GM18508 (cell line): Measurements from ENCODE around the gene FAM25G.
"Not testable (repeated sequence)": the region's sequence is repeated elsewhere in the genome, so short reads cannot be mapped to it uniquely, and the experiment has no call there.

ENCODE experiments used
- ATAC-seq: cut with Tn5 transposase; IDR thresholded peaks from one replicate; pipeline ENCODE4 v1.9.1; 2021; ENCODE audit warnings: moderate number of reproducible peaks; ENCODE audit not compliant: insufficient read depth, unreplicated experiment

FAM25G gene

DNA sequence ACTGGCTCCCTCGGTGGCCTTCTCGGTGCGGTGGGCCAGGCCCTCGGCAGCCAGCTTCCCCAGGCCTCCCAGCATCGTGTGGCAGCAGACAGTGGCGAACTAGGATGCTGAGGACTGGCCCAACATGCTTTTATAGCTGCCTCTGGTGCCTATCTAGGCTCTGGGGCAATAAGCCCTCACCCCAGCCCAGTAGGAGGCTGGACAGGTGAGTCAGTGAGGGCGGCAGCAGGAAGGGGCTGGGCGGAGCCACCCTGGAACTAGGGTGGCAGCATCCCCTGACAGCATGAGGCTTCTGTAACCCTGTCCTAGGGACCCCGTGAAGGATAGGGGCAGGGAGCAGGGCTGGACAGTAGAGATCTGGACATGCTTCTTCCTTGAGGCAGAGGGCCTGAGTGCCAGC, at the start of gene FAM25G:
TSS of gene FAM25G (minus strand) at position 101 of the 400 bp plus-strand sequence. CDS start at position 75, 26 bp downstream.
- not testable (repeated sequence) for ATAC-seq

GRCh38 chr10:47536430-47536829, 44.9 kb upstream of the FAM25G start:
- not testable (repeated sequence) for ATAC-seq

DNA sequence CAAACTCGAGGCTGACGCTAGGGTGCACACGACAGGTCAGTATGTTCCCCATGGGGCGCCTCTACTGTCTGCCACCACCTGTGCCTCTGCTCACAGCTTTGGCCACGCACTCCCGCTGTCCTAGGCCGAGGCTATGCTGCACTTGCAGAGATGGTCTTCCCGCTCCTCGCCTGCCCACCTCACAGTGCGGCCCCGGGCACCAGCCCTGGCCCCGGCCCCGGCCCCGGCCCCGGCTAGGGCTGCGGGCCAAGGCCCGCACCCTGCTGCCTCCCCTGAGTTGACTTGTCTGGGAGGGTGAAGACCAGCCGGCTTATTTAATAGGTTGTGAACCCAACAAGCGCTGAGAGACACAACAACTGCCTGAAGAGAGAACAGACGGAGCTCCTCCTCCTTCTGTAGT, 32.0 kb upstream of the FAM25G start, which contains the start of gene AGAP9:
TSS of gene AGAP9 (minus strand) at position 164 of the 400 bp plus-strand sequence. CDS start at position 52, 112 bp downstream.
- ATAC-seq = not testable (repeated sequence)

DNA sequence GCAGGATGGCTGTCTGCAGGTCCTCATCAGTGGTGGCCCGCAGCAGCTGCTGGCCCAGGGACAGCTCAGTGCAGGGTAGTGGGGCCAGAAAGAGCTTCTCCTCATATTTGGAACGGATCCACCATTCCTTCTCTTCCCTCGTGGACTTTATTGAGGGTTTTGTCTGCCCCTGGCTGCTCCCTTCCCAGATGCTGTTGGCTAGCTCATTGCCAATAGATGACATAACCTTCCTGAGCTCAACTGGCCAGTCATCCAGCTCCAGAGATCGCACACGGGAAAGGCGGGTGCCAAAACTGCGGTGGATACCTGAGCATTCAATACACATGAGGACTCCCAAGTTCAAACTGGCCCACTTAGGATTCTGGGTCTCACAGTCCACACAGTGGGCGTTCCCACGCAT, 10.8 kb upstream of the FAM25G start:
- ATAC-seq = not testable (repeated sequence)

GRCh38 chr10:47494226-47494625, 2.7 kb upstream of the FAM25G start:
- not testable (repeated sequence) for ATAC-seq

DNA sequence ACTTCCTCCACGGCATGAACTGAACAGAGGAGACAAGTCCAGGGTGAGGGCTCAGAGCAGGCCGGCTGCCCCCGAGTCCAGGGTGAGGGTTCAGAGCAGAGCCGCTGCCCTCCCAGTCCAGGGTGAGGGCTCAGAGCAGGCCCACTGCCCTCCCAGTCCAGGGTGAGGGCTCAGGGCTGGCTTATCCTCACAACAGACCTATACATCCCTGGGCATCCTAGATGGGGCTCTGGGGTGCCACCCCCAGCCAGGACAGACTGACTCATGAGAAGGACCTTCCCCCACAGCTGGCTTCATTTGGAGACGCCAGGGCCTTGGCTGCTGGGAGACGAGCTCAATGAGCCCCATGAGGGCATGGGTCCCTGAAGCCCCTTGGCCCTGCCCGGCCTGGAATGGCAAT, 1.9 kb downstream of the FAM25G start:
- ATAC-seq = not testable (repeated sequence)

- not testable (repeated sequence) for ATAC-seq
Measured at GRCh38 chr10:47485943-47486342, 5.6 kb downstream of the FAM25G start.

DNA sequence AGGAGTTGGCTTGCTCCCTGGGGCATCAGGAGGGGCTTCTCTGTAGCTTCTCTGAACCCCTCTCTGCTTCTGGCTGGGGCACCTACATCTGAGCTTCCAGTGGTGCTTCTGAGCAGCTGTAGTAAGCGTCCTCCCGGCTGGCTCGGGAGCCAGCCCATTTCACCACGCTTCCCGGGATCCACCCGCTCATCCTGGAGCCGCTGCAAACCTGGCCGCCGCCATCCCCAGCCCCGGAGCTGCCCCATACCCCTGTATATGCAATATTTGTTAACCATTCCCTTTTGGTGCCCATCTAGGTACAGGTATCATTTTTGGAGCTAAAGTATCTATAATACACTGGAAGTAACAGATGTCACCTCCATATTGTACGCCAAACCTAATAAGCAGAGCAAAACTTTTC, 6.7 kb downstream of the FAM25G start:
- not testable (repeated sequence) for ATAC-seq

DNA sequence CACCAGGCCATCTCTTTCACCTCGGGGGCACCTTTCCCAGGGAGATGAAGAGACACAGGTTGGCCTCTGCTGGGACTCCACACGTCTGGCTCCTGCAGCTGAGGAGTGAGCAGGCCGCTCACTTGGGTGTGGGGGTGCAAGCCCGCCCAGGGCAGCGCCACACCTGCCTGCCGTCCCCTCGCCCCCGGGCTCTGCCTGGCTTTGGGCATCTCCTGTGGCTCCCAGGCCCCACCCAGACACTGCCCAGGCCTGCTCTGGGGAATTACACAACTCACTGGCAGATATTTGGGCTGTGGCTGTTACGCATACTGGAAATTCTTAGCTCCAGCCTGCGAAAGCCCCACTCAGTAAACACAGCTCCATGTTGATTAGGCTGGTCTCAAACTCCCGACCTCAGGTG, 7.6 kb downstream of the FAM25G start, which contains the start of gene ANXA8:
TSS of gene ANXA8 (minus strand) at position 193 of the 400 bp plus-strand sequence. CDS start at position 11, 182 bp downstream.
- not testable (repeated sequence) for ATAC-seq

- ATAC-seq = not testable (repeated sequence)
Measured at GRCh38 chr10:47482367-47482766, 9.1 kb downstream of the FAM25G start.

- ATAC-seq = not testable (repeated sequence)
Measured at GRCh38 chr10:47481768-47482181, 9.7 kb downstream of the FAM25G start.

DNA sequence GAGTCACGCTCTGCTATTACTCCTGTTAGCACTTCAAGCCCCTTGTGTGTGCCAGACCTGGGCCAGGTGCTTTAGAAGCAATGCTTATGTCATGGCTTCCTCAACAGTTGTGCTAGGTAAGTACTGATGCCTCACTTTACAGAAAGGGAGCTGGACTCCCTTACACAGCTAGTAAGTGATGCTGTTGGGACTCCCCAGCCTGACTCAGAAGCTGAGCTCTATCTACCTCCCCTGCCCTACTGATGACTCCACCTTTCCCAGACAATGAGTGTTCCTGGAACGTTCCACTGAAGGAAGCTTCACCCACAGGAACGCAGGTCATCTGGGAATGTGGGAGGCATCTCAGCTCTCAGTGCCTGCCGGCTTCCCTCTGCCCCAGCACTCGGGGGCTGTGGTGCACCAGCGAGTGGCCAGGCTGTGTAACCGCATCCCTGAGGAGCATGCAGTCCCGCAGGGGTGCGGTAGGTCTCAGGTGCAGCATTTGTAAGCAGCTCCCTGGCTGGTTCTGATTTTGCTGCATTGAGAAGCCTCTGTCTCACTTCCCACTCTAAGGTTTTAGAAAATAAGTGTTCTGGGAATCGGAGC, 10.2 kb downstream of the FAM25G start:
- not testable (repeated sequence) for ATAC-seq

DNA sequence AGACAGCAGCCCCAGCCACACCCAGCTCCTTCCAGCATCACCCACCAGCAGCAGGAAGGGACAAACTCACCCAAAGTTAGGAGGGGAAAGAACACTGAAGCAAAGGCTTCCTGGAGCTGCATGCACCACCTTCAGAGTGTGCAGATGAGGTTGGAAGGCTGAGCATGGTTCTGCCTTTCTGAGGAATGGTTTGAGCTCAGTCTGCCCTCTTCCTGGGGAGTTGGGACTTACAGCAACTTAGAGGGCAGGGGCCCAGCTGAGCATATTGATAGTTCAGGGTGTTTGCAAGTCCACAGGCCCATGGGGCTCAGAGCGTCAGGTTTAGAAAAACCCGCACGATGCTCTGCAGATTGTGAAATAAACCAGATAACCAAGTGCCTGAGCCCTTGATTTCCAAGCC, 11.4 kb downstream of the FAM25G start:
- not testable (repeated sequence) for ATAC-seq

- not testable (repeated sequence) for ATAC-seq
Measured at GRCh38 chr10:47478114-47478513, 13.4 kb downstream of the FAM25G start.

DNA sequence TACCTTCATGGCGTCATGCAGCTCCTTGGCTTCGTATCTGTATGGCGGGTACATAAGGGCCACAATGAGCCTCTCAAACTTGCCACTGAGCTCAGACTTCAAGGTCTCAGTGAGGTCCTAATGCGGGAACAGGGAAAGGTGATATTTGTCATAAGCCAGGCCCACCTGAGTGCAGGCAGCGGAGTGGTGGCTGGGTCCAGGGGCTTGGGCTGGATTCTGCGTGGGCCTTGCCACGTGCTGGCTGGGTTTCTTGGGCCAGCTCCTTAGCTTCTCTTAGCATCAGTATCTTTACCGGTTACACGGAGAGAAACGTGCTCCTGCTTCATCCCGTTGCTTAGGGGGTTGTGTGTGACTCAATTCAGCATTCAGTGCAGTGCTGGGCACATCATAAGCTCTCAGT, 14.4 kb downstream of the FAM25G start:
- not testable (repeated sequence) for ATAC-seq

- not testable (repeated sequence) for ATAC-seq
Measured at GRCh38 chr10:47475101-47475500, 16.4 kb downstream of the FAM25G start.

- ATAC-seq = not testable (repeated sequence)
Measured at GRCh38 chr10:47473516-47473915, 18.0 kb downstream of the FAM25G start.

DNA sequence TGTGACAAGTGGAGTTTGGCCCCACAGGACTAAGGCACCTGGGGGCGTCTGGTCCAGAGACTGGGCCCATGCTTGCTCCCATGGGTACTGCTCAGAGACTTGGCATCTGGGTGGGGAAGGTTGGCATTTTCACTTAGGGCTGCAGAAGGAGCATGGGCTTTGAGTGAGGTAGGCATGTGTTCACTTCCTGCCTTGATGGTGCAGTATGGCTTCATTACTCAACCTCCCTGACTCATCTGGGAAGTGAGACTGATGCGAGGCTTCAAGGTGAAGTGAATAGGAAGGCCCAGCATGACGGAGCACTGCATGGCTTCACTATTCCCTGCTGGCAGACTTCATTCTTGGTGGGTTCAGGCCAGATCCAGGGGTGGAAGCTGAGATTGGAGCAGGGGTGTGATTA, 18.9 kb downstream of the FAM25G start:
- ATAC-seq = peak; percentile 66

DNA sequence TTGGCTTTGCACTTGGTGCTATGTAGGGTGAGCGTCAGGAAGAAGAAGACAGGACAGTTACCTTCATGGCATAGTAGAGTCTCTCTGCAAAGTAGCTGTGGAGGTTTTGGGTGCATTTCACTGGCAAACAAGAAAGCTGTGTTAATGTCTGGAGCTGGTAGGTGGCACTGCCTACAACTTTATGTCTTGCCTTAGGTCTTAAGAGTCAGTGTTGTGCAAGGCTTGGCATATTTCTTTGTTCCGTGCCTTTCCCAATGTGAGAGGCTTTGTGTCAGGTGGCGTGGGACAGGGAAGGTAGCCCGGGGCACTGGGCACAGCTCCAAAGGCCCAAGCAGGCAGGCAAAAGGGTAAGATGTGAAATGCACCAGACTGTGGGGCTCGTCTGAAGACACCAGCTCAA, 19.4 kb downstream of the FAM25G start:
- not testable (repeated sequence) for ATAC-seq

GRCh38 chr10:47468731-47469528, 22.6 kb downstream of the FAM25G start:
- not testable (repeated sequence) for ATAC-seq

GRCh38 chr10:47467957-47468356, 23.5 kb downstream of the FAM25G start:
- not testable (repeated sequence) for ATAC-seq
